ENCODE measurements around the gene FAM204A.
A peak's percentile ranks its signal among the peaks of the same experiment; 100 is the strongest.

The FAM204A gene

GRCh38 chr10:118341791-118342637 is at the start of gene FAM204A:
Gene FAM204A (minus strand): TSS chr10:118342324. CDS start chr10:118336415, 5,909 bp downstream.
- DNase-seq, result peak; percentile 91

- no peak for DNase-seq
Observed at GRCh38 chr10:118383699-118384098, 41.6 kb upstream of the FAM204A start.

GRCh38 chr10:118383063-118383689 is 41.1 kb upstream of the FAM204A start:
- DNase-seq, result no peak

GRCh38 chr10:118374404-118374803 is 32.3 kb upstream of the FAM204A start:
- DNase-seq, result no peak

GRCh38 chr10:118373786-118374185 is 31.7 kb upstream of the FAM204A start:
- peak; percentile 4 for DNase-seq

- DNase-seq, result no peak
Observed at GRCh38 chr10:118370499-118370898, 28.4 kb upstream of the FAM204A start.

- DNase-seq, result no peak
Observed at GRCh38 chr10:118369641-118370205, 27.6 kb upstream of the FAM204A start.

GRCh38 chr10:118365702-118366101 is 23.6 kb upstream of the FAM204A start:
- DNase-seq, result no peak

GRCh38 chr10:118362103-118362502 is 20.0 kb upstream of the FAM204A start:
- no peak for DNase-seq

GRCh38 chr10:118358327-118358726 is 16.2 kb upstream of the FAM204A start:
- no peak for DNase-seq

- DNase-seq, result no peak
Observed at GRCh38 chr10:118357841-118358240, 15.7 kb upstream of the FAM204A start.

- DNase-seq, result no peak
Observed at GRCh38 chr10:118356628-118357027, 14.5 kb upstream of the FAM204A start.

GRCh38 chr10:118355234-118355633 is 13.1 kb upstream of the FAM204A start:
- DNase-seq, result no peak

GRCh38 chr10:118349235-118349634 is 7.1 kb upstream of the FAM204A start:
- no peak for DNase-seq

GRCh38 chr10:118343549-118343948 is 1.4 kb upstream of the FAM204A start:
- DNase-seq, result no peak

- DNase-seq, result no peak
Observed at GRCh38 chr10:118343115-118343514, 991 bp upstream of the FAM204A start.

- DNase-seq, result no peak
Observed at GRCh38 chr10:118342638-118343020, 505 bp upstream of the FAM204A start.

- no peak for DNase-seq
Observed at GRCh38 chr10:118340486-118340885, 1.6 kb downstream of the FAM204A start.

- DNase-seq, result no peak
Observed at GRCh38 chr10:118339111-118339510, 3.0 kb downstream of the FAM204A start.

GRCh38 chr10:118337356-118337755 is 4.8 kb downstream of the FAM204A start:
- DNase-seq, result no peak

GRCh38 chr10:118333871-118334270 is 8.3 kb downstream of the FAM204A start:
- no peak for DNase-seq

- no peak for DNase-seq
Observed at GRCh38 chr10:118332948-118333710, 9.0 kb downstream of the FAM204A start.

GRCh38 chr10:118332236-118332635 is 9.9 kb downstream of the FAM204A start:
- no peak for DNase-seq

All from amniotic stem cell (primary cell).